LHCN-M2 (cell line): ENCODE results near the gene ADISSP. TPM values are rescaled to one million over a fixed set of nuclear protein-coding genes. Genes with fewer than 3 reads are reported as not detected.

Experiments used
- DNase-seq: peaks from one replicate; pipeline ENCODE4 v3.0.0-alpha.2; 2012; ENCODE audit warnings: low read depth
- polyA plus RNA-seq: library from polyadenylated mRNA; unstranded; fragments of >200 nt; gene quantifications from one replicate; pipeline ENCODE4 v1.2.1, GENCODE V29; 2012; ENCODE audit warnings: missing spikeins
- total RNA-seq: library from RNA; depleted of rRNA; stranded (reverse); fragments of >200 nt; gene quantifications from 2 replicates; pipeline ENCODE4 v1.2.3, GENCODE V29; 2014; rRNA removed

Gene ADISSP
- 84.3 and 85.6 TPM in 2 replicates for total RNA-seq
- polyA plus RNA-seq, result 69.6 TPM

GRCh38 chr20:3767427-3768341 lies at the start of gene ADISSP:
Gene ADISSP, minus strand, starts transcription at chr20:3767753. Its CDS starts 7,653 bp downstream, at chr20:3760100.
- peak; percentile 98 for DNase-seq

- DNase-seq, result no peak
Measured at GRCh38 chr20:3815703-3816315, 48.3 kb upstream of the ADISSP start.

- DNase-seq, result no peak
Measured at GRCh38 chr20:3814928-3815495, 47.5 kb upstream of the ADISSP start.

GRCh38 chr20:3813848-3814581 lies 46.5 kb upstream of the ADISSP start:
- DNase-seq, result no peak

DNA sequence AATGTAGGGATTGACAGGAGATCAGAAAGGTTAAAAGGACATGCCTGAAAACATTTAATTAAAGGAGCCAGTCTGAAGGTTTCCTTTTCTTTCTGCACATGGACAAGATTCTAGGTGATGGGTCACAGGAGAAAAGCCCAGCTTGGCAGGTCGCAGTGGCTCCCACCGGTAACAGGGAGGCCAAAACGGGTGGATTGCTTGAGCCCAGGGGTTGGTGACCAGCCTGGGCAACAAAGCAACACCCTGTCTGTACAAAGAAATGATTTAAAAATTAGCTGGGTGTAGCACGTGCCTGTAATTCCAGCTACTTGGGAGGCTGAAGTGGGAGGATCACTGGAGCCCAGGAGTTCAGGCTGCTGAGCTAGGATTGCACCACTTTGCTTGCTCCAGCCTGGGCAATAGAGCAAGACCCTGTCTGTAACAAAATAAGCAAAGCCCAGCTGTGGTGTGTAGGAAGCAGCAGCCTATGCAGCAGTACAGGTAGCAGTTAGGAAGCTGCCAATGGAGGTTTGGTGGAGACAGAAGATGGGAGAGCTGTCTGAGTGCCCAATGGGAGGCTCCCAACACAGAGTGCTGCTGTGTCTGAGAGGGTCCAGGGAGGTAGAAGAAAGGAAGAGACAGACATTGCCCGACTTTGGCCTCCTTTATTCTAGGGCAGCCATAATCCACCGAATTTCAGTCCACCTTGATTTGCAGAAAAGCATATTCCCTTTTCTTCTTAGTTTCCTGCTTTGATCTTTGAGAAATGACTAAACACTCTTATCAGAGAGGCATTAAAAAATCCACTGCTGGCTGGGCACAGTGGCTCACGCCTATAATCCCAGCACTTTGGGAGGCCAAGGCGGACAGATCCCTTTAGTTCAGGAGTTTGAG lies 45.7 kb upstream of the ADISSP start:
- no peak for DNase-seq

- DNase-seq, result no peak
Measured at GRCh38 chr20:3812259-3812681, 44.7 kb upstream of the ADISSP start.

DNA sequence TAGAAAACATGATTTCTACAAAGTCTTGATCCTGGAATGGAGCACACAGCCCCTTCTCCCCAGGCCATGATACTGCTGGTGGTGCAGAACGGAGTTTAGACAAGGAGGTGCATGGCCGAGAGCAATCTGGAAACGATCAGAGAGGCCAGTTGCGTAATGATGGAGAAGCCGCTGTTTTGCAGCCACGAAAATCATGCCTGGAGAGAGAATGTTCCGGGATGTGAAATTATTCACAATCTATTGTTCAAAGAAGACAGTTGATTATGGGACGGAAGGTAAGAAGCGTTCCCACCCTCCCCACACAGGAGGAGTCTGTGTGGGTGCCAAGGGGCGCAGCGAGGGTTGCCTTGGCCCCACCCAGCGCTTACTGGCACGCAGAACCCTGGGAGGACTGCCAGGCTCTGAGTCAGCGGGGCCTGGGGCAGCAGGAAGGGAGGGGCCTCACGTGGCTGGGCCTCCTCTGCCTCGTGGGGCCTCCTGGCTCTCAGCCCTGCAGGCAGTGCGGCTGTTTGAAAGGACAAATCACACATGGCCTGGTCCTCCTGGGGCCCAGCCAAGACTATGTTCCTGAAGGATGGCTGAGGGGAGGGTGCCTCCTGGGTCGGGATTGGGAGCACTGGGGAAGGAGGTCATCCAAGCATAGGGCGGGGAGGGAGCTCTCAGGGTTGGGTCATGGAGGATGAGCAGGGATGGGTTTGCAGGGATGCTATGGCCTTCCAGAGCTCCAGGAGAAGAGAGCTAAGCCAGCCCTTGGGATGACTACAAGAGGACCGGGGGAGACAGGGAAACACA lies 44.1 kb upstream of the ADISSP start:
- peak; percentile 99 for DNase-seq

DNA sequence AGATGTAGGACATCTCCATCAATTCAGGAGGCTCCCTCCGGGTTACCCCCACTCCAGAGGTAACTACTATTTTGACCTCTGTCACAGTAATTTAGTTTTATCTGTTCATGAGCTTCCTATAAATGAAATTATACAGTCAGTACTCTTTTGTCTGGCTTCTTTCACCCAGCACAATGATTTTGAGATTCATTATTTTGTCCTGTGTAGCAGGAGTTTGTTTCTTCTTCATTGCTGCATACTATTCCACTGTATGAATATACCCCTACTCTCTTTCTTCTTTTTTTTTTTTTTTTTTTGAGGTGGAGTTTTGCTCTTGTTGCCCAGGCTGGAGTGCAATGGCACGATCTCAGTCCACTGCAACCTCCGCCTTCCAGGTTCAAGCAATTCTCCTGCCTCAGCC lies 41.0 kb upstream of the ADISSP start:
- no peak for DNase-seq

DNA sequence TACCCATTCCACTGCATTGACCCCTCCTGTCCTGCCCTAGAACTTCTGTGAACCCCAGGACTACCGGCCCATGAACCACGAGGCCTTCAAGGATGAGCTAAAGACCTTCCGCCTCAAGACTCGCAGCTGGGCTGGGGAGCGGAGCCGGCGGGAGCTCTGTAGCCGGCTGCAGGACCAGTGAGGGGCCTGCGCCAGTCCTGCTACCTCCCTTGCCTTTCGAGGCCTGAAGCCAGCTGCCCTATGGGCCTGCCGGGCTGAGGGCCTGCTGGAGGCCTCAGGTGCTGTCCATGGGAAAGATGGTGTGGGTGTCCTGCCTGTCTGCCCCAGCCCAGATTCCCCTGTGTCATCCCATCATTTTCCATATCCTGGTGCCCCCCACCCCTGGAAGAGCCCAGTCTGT lies 37.2 kb upstream of the ADISSP start:
- DNase-seq, result no peak

DNA sequence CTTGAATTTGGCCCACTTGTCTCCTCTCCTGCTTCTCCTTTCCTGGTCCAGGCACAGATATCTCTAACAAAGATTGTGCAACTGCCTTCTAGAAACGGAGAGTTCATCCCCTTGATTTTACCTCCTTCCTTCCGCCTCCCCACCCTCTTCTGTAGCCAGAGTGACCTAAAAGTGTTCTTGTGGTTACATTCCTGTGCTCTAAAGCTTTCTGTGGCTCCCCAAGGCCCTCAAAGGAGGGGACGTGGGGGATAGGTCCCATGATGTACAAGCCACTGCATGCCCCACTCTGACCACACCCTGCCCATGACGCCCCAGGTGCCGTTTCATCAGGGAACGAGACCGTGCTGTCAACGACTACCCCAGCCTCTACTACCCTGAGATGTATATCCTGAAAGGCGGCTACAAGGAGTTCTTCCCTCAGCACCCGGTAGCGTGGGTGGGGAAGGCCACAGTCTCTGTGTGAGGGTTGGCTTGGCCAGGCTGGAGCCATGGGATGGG lies 36.8 kb upstream of the ADISSP start:
- DNase-seq, result no peak

DNA sequence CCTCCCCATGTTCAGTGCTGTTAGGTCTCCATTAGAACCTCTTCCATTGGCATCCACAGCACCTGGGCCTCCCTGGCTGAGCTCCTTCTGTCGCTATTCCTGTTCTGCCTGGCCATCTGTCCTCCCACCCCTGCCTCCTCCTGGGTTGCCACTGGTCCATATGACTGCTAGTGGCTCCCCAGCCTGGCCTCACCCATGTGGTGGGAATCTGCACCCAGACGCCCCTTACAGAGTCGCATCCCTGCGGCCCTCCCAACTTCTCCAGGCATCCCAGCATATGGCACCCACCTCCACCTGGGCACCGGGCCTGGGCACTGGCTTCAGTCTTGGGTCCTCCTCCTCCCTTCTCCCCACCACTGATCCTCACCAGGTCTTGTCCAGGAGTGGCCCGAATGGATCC lies 36.3 kb upstream of the ADISSP start:
- DNase-seq, result no peak

GRCh38 chr20:3803289-3803688 lies 35.7 kb upstream of the ADISSP start:
- no peak for DNase-seq

DNA sequence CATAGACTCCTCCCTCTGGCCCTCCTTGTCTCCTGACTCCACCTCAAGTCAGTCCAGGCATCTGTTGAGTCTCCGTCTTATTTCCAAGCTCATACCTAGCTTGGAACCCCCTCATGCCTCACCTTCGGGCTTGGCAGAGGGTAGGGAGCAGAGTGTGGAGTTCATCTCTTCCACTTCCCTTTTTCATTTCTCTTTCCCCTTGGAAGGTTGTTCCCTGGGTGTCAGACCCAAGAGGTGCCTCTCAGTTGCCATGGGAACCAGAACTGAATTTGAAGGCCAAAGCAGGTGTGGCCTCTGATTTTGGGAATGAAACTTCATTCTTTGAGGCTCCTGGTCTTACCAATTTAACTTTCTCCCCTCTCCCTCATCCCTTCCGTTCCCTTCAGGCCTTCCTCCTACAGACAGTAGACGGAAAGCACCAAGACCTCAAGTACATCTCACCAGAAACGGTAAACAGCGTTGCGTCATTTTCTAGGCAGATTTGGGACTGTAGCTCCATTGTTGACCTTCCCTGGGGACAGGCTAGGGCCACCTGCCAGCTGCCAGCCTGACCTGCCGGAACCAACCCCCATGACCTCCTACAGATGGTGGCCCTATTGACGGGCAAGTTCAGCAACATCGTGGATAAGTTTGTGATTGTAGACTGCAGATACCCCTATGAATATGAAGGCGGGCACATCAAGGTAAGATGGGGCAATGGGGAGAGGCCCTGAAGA lies 35.1 kb upstream of the ADISSP start:
- no peak for DNase-seq

GRCh38 chr20:3801846-3802245 lies 34.3 kb upstream of the ADISSP start:
- DNase-seq, result no peak

GRCh38 chr20:3801299-3801698 lies 33.7 kb upstream of the ADISSP start:
- DNase-seq, result no peak

DNA sequence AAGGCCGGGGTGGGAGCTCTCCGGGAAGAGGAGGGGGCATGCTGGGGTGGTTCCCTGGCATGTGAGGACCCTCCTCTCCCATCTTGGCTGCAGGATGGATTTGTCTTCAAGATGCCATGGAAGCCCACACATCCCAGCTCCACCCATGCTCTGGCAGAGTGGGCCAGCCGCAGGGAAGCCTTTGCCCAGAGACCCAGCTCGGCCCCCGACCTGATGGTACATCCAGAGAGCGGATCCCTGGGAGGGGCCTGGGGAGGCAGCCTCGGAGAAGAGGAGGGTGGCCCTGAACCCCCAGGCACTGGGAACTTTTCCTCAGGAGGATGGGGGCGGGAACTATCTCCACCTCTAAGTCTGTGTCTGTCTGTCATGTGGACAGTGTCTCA lies 33.3 kb upstream of the ADISSP start:
- DNase-seq, result no peak

DNA sequence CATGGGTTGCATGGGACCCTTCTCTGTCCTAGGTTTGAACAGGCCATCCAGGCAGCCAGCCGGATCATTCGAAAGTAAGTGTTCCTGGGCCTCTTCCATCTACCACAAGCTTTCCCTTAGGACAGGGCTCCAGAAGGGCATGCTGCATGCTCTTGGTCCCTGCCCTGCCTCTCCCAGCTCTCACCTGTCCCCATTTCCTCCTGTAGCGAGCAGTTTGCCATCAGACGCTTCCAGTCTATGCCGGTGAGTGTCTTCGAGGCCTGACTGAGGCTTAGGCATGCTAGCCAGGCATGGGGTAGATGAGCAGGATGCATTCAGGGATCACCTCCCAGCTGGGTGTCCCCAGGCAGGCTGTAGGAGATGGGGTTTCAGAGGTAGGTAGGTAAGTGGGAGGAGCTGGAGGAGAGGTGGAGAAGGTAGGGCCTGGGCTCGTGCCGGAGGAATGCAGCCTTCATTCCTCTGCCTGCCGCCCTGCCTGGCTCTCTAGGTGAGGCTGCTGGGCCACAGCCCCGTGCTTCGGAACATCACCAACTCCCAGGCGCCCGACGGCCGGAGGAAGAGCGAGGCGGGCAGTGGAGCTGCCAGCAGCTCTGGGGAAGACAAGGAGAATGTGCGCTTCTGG lies 32.8 kb upstream of the ADISSP start:
- no peak for DNase-seq

DNA sequence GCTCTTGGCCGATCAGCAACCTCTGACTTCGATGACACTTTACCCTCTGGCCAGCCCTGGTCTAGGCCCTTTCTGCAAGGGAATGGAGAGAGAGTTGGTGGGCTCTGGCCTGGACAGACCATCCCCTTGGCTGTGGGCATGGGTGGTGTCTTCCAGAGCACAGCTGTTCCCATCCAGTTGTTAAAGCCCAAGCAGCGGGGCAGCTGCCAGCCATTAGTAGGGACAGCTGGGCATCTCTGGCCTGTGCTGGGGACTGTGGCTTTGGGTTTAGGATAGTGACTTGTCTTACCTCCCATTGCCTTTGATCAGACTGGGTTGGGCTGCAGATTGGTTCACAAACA lies 31.3 kb upstream of the ADISSP start:
- peak; percentile 76 for DNase-seq

DNA sequence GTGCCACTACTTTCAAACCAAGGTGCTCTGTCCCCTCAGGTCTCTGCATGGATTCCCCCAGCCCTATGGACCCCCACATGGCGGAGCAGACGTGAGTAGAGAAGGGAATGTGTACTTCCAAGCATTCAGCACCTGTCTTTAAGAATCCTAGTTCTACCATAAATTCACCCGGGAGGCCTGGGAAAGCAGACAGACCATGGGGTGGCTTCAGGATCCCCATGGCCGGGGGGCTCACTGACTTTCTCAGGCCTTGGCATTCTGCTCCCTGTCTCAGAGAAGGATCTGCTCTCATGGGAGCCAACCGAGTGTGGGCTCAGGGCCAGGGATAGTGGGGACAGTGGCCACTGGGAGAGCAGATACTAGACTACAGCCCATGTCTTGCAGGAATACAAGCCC lies 30.8 kb upstream of the ADISSP start:
- DNase-seq, result no peak
